Activated T-cell treated with anti-CD3 and anti-CD28 coated beads for 1 hour (primary cell): ENCODE measurements around the gene ATP5F1D.

Experiments
- DNase-seq: peaks from one replicate; pipeline ENCODE4 v3.0.0-alpha.2; 2020; ENCODE audit warnings: low read depth

Gene ATP5F1D

DNA sequence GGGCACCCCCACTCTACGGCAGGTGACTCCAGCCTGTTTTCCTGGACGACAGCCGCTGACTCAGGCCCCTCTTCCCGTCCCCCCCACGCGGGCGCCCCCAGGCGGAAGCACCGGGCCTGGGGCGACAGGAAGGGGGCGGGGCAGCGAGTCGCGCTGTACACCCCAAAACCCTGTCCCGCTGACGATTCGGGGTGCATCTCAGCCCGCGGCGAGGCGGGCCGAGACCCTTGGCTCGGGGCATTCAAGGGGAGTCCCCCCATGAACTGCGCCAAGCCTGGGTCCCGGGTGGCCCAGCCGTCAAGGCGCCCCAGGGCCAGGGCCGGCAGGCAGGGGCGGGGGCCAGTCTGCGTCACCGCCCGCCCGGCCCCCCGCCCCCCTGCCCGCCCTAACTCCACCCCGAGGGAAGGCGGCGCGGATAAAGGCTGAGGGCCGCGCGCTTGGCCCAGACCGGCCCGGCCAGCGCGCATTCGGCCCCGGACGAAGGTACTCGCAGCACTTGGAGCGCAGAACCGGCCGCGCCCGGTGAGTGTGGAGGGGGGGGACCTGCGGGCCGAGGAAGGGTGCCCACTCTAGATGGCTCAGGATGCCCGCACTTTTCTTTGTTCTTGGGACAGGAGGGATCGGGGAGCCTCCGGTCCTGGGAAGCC lies 6.7 kb downstream of the ATP5F1D start, which contains the start of gene MIDN:
TSS of gene MIDN (plus strand) at position 445 of the 647 bp plus-strand sequence. CDS start 1,714 bp downstream, outside the sequence.
- peak; percentile 59 for DNase-seq

GRCh38 chr19:1248786-1249297 lies 7.3 kb downstream of the ATP5F1D start:
- DNase-seq = peak; percentile 81

- DNase-seq = peak; percentile 86
Measured at GRCh38 chr19:1249298-1249989, 7.9 kb downstream of the ATP5F1D start.

- no peak for DNase-seq
Measured at GRCh38 chr19:1249990-1250436, 8.5 kb downstream of the ATP5F1D start.

DNA sequence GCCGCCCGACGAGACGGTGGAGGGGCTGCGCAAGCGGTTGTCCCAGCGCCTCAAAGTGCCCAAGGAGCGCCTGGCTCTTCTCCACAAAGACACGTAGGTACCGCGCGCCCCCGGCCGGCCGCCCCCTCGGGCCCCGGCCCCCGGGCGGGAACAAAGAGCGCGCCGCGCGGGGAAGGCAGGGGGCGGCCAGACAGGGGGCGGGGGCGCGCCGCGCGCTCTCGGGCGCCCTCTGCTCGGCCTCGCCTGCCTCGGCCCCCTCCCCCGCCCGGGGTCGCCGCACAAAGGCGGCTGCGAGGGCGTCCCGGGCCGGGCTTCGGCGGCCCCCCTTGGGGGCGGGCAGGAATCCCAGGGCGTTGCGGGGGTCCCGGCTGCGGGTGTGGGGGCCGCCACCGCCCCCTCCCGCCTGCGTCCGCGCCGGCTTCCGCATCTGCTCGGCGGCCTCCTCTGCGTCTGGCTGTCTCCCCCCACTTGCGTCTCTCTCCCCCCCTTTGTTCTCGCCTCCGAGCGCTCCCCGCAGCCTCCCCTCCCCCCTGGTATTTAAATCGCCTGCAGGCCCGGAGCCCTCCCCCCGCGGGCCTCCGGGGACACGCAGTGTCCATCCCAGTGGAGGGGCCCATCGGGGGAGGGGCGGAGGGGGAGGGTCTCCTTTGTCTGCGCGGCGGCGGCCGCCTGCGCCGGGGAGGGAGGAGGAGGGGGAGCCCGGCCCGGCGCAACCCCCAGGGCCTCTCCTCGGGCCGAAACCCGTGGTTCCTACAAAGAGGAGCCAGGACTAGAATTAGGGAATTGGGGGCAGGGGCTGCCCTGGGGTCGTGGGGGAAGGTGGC lies 9.1 kb downstream of the ATP5F1D start:
- DNase-seq = peak; percentile 48

DNA sequence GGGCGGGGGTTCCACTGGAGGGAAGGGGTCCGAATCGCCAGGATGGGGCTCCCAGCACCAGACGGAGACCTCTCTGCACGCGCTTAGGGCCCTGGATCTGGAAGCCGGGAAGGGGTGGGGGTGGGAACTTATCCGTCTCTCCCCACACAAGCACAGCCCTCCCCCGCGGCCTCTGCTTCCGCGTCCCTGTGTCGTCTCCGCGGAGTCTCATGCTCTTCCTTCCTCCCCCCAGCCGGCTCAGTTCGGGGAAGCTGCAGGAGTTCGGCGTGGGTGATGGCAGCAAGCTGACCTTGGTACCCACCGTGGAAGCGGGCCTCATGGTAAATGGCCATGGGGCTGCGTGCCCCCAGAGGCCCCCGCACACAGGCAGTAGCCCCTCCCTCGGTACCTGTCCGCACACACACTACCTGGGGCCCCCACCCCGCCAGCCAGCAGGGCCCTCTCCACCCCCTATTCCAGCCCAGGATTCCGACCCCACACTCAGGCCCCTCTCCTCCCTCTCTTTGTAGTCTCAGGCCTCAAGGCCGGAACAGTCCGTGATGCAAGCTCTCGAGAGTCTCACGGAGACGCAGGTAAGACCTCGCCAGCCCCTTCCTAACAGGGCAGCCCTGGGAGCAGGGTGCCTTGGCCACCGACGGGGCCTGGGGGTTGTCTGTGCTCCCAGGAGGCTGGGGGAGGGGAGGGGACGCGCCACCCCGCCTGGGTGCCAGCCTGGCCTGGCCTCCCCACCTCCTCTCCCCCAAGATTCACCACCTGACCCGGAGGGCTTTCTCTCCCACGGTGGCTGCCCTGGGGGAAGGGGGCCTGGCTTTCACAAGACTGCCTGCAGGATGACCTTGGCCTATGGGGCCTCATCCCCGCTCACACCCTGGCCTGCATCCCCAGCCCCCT lies 10.0 kb downstream of the ATP5F1D start:
- peak; percentile 65 for DNase-seq

- DNase-seq = peak; percentile 47
Measured at GRCh38 chr19:1252221-1252820, 10.8 kb downstream of the ATP5F1D start.

- DNase-seq = peak; percentile 61
Measured at GRCh38 chr19:1252821-1253513, 11.4 kb downstream of the ATP5F1D start.

- DNase-seq = no peak
Measured at GRCh38 chr19:1253514-1254080, 12.0 kb downstream of the ATP5F1D start.

- DNase-seq = no peak
Measured at GRCh38 chr19:1254081-1254527, 12.6 kb downstream of the ATP5F1D start.

DNA sequence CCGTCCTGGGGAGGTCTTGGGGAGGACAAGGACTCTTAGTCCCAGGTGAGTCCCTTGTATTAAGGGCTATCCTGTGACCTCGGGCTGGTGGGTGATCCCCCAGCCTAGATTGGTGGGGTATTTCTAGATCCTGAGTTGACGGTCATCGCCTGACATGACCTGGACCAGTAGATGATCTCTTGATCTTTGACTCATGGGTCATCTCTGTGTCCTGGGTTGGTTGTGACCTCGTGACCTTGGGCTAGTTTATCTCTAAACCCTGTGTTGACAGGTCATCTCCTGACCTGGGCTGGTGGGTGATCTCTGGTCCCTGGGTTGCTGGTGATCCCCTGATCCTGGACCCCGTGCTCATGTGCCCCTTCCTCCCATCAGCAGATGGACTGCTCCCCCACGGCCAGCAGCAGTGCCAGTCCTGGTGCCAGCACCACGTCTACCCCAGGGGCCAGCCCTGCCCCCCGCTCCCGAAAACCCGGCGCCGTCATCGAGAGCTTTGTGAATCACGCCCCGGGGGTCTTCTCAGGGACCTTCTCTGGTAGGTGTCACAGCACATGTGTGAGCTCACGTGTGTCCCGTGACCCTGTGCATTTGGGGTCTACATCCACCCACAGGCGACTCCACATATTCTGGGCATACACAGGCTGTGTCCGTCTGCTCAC lies 13.1 kb downstream of the ATP5F1D start:
- no peak for DNase-seq

GRCh38 chr19:1255186-1256161 lies 13.9 kb downstream of the ATP5F1D start:
- no peak for DNase-seq

GRCh38 chr19:1256646-1257474 lies 15.3 kb downstream of the ATP5F1D start:
- DNase-seq = no peak

DNA sequence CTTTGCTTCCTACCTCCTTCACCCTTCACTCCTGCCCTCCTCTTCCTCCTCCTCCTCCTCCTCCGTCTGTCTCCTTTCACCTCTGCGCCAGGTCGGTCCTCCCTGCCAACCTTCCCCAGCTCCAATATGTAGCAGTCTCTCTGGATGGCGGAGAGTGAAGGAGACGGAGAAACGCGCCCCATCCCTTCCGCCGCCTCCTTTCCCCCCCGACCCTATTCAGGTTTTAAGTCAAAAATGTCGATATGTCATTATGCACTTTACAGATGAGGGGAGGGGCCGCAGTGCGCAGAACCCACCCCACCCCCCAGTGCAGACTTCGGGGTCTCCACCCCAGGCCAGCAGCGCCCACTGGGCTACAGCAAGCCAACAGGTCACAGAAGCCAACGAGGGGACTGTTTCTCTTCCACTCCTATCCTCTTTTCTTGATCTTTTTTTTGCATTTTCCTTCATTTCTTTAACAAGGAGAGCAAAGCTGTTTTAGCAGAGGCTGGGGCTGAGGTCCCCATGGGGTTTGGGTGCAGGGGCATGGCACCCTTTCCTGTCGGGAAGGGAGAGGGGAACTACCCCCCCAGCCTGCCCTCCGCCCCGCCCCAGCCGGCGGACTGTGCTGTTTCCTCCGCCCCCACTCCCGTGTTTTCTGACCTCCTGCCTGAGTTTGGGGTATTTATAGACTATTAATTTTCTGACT lies 16.1 kb downstream of the ATP5F1D start:
- no peak for DNase-seq

DNA sequence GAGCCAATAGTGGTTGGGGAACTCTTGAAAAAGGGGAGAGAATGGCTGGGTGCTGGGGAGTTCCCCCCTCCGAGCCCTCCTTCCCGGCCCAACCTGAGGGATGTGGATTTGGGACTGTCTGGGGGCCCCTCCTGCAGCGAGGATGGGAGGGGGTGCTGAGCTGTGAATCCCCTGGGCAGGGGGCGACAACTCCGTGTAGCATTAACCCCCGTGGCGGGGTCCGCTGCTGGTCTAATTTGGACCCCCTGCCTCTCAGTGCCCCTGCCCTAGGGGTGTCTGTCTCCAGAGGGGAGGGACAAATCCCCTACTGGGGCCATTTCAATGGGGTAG lies 16.6 kb downstream of the ATP5F1D start:
- no peak for DNase-seq

DNA sequence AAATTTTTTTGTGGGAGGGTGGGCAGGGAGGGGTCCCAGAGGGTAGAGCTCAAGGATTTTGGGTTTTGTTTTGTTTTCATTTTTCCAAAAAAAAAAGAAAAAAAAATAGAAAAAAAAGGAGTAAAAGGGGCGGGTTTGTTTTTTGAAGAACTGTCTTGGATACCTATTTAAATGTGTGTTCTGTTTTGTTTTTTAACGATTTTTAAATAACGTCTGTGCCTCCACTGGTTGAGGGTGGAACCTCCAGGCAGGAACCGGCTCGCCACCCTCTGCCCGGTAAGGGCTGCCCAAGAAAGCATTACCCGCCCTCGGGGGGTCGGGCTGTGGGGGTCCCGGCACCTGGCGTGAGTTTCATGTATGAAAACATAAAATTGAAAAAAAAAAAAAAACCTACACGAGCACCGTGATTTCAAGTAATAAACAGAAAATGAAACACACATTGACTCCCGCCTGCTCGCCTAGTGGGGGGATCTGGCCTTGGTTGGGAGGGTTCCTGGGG lies 17.2 kb downstream of the ATP5F1D start:
- no peak for DNase-seq
